CD4-positive, alpha-beta T cell treated with Interferon gamma for 1 hour (primary cell): ENCODE results near the gene CHMP3.
"Not testable (repeated sequence)": the region's sequence is repeated elsewhere in the genome, so short reads cannot be mapped to it uniquely, and the experiment has no call there.

Experiments
- DNase-seq: peaks from one replicate; pipeline ENCODE4 v3.0.0-alpha.2; 2020

The CHMP3 gene

GRCh38 chr2:86562922-86563649 lies at the start of gene CHMP3:
Gene CHMP3, minus strand, starts transcription at chr2:86563443. Its CDS starts 95 bp downstream, at chr2:86563348.
- DNase-seq: peak; percentile 98

- no peak for DNase-seq
Measured at GRCh38 chr2:86610871-86611270, 47.6 kb upstream of the CHMP3 start.

- DNase-seq: no peak
Measured at GRCh38 chr2:86608832-86609410, 45.7 kb upstream of the CHMP3 start.

DNA sequence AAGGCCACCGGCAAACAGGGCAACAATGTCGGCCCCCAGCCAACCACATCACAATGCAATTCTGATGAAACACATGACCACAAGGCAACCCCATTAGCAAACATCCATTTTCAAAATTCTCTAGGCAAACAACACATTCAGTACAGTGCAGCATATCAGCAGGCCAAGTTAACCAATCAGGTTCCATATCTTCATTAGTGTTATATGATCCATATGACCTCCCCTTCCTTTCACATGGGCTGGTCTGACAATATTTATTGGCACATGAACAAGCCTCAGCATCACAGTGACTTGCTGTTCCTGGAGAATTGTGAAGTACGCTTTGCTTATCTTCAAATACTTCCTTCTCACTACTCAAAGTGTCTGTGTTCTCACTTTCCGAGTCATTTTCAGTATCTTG lies 40.7 kb upstream of the CHMP3 start:
- DNase-seq: no peak

DNA sequence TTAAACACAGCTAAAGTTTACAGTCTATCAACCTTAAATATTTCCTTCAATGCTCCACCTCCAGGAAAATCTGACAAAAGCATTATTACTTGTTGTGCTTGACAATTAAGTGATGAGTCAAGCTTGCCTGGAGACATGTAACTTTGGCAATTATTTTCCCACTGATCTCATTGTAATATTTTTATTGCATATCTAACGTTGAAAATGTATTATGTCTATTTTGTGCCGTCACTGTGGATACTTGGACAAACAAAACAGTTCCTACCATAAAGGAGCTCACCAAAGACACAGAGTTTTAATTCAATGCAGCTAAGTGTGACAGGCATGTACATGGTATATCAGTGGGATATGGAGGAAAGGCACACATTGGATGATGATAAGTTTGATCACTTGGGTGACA lies 35.7 kb upstream of the CHMP3 start:
- no peak for DNase-seq

GRCh38 chr2:86596118-86596517 lies 32.9 kb upstream of the CHMP3 start:
- no peak for DNase-seq

GRCh38 chr2:86593266-86593665 lies 30.0 kb upstream of the CHMP3 start:
- no peak for DNase-seq

DNA sequence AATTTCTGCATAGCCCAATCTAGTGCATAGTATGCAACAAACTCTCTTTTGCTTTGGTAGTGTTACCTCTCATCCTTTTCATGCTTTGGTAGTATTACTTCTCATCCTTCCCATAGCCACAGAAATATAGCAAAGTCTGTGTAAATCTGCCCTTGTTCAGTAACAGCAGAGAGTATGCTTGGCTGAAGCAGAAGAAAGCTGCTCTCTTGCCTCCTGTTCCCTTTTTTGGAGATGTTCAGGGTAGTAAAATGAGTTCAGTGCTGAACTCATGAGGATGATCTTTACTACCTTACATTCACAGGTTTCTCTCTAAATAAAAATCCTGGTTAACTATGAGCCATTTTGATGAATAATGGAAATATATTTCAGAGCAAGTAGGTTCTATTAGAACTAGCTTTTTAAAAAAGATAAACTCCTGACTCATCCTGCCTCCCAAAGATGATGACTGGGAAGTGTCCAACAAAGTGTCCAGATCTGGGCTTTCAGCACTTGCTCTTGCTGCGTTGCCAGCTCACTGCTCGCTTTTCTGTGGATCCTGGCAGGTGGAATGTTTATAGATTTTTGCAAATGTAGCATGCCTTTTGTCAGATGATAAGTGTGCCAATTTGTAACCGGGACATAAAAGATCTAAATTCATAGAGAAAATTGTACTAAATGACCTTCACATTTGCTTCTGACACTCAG lies 29.4 kb upstream of the CHMP3 start:
- DNase-seq: no peak

DNA sequence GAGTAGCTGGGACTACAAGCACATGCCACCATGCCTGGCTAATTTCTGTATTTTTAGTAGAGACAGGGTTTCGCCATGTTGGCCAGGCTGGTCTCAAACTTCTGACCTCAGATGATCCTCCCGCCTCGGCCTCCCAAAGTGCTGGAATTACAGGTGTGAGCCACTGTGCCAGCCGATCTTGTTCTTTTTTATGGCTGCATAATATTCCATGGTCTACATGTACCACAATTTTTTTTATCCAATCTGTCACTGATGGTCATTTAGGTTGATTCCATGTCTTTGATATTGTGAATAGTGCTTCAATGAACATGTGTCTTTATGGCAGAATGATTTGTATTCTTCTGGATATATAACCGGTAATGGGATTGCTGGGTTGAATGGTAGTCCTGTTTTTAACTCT lies 26.5 kb upstream of the CHMP3 start:
- not testable (repeated sequence) for DNase-seq

DNA sequence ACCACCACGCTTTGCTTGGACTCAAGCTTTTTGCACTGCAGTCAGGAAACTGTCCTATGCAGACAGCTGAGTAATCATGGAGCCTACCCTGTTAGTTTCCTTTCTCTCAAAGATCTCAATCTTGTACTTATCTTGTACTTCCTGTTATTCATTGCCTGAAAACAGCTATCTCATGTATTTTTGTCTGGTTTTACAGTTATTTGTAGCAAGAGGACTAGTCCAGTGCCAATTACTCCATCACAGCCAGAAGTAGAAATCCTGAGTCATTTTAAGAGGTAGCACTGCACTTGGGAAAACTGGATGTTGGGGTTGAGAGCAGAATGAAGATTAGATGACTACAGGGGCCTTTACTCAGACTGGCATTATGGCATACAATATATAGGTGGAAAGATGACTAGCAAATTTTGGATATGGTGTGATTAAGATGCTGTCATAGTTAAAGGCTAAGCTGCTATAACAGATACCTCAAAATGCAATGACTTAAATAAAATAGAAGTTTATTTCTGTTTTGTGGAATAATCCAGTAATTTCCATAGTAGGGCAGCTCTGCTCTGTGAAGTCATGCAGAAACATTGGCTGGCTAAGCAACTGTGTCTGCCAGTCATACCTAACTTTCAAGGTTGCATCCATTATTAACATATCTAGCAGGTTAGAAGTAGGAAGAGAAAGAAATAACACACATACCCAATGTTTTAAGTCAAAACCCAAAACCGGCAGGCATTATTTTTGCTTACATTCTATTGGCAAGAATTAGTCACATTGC lies 21.1 kb upstream of the CHMP3 start:
- DNase-seq: no peak

- DNase-seq: no peak
Measured at GRCh38 chr2:86580560-86580959, 17.3 kb upstream of the CHMP3 start.

DNA sequence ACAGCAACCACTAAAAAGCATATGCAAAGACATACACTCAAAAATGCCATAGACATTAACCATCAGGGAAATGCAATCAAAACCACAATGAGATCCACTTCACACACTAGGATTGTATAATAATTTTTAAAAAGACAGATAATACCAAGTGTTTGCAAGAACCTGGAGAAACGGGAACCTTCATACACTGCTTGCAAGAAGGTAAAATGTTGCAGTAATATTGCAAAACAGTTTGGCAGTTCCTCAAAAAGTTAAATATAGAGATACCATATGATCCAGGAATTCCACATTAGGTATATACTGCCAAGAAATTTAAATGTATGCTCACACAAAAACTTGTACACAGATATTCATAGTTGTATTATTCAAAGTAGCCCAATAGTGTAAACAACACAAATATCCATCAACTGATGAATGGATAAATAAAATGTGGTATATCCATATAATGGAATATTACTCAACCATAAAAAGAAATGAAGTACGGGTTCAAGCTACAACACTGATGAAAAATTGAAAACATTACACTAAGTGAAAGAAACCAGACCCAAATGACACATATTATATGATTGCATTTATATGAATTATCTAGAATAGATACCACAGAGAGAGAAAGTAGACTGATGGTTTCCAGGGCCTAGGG lies 14.7 kb upstream of the CHMP3 start:
- DNase-seq: no peak

- DNase-seq: no peak
Measured at GRCh38 chr2:86570059-86570458, 6.8 kb upstream of the CHMP3 start.

DNA sequence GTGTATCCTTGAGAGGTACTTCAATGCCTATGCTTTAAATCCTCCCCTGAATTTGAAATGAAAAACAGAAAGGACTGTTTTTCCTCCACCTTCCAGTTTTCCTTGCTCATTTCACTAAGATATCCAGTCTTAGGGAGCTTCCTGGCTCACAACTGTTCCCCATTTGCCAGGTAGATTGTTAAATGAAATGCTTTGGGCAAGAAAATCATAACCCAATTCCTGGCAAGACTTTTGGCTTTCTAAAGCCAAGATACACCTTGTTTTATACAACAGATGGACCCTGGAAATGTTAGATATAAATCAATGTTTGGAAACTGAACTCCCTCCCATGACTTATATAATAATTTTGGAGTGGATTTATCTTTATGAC lies 3.6 kb upstream of the CHMP3 start:
- DNase-seq: no peak

DNA sequence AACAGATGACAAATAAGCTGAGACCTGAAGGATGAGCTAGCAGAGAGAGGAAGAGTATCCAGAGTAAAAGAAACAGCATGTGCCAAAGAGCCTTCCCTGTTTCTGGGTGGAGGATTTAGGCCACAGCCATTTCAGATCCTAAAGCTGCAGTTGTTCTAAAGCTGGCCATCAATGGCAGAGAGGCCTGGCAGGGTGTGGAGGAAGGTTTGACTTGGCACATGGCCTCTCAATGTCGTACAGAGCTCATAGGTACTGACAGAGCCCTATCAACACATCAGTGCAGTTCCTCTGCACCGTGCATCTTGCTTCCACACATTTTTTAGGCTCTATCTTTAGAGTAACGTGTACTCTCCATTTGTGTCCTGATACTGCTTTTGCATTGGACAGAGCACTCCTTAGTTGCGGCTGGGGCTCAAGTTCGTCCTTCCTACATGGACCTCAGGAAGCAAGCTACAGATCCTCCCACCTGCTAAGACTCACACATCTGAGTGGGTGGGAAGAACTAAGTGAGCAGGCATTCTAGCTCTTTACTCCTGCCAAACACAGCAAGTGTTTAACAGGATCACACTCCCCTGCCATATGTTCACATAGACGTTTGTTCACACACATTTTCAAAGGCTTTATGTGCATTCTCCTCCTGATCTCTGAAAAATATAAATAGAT lies 3.0 kb upstream of the CHMP3 start:
- DNase-seq: no peak

GRCh38 chr2:86563650-86564061 lies 413 bp upstream of the CHMP3 start:
- DNase-seq: no peak

DNA sequence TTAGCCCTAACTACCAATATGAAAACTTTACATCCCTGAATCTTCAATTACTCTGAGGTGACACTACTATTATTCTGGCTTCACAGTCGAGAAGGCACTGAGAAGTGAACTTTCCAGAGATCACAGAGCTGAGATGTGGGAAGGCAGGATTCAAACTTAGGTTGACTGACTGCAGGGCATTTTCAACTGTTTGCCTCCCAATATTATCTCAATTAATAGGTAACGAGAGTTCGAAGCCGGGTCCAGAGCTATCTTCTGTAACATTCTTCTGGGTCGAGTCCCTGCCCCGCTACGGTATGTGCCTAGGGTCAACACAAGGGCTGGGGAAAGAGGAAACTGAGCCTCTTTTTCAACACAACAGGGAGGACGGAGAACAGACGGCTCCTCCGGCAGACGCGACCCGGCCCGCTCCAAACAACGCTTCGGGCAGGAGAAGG lies 740 bp downstream of the CHMP3 start:
- DNase-seq: no peak

- no peak for DNase-seq
Measured at GRCh38 chr2:86557836-86558235, 5.4 kb downstream of the CHMP3 start.

DNA sequence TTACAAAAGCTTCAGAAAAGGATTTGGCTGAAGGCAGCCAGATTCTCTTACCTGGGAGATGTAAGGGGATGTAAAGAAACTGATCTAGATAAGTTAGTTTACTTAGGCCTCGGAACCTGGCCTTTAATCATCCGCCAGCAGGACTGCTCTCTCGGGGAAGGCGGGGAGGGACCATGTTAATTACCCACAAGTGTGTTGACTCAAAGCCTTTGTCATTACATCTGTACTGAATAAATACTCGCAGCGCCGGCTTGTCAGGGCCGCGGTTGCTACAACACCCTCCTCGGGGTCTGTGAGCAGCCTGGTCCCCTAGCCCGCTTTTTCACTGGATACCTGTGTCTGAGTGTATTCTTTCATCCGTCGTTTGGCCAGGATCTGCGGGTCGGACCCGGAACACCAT lies 6.7 kb downstream of the CHMP3 start:
- no peak for DNase-seq

DNA sequence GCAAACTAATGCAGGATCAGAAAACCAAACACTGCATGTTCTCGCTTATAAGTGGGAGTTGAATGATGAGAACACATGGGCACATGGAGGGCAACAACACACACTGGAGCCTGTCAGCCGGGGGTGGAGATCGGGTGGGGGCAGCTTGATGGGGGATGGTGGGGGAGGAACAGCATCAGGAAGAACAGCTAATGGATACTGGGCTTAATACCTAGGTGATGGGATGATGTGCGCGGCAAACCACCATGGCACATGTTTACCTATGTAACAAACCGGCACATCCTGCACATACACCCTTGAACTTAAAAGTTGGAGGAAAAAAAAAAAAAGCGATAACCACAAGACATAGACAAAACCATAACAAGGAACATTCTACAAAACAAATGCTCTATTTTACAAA lies 10.4 kb downstream of the CHMP3 start:
- peak; percentile 13 for DNase-seq

GRCh38 chr2:86549963-86550725 lies 13.1 kb downstream of the CHMP3 start:
- DNase-seq: not testable (repeated sequence)

DNA sequence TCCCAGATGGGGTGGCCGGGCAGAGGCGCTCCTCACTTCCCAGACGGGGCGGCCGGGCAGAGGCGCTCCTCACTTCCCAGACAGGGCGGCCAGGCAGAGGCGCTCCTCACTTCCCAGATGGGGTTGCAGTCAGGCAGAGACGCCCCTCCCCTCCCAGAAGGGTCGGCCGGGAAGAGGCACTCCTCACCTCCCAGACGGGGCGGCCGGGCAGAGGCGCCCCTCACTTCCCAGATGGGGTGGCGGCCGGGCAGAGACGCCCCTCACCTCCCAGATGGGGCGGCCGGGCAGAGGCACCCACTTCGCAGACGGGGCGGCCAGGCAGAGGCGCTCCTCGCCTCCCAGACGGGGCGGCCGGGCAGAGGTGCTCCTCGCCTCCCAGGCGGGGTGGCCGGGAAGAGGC lies 13.8 kb downstream of the CHMP3 start:
- DNase-seq: not testable (repeated sequence)
